Mesothelial cell of epicardium (in vitro differentiated cells): ENCODE results near the gene STXBP3. TPM values are rescaled to one million over a fixed set of nuclear protein-coding genes. Genes with fewer than 3 reads are reported as not detected.

Source experiments
- DNase-seq, 2 experiments: peaks; one replicate each; pipeline ENCODE4 v3.0.0; 2021; ENCODE audit warnings: low spot score in 2 of 2; ENCODE audit not compliant: unreplicated experiment in 2 of 2
- H3K27ac Mint-ChIP-seq: 2 replicates; pipeline ENCODE4 v1.8.0; 2021; ENCODE audit warnings: mixed read lengths
- H3K27me3 Mint-ChIP-seq: 2 replicates; pipeline ENCODE4 v1.8.0; 2021; ENCODE audit warnings: low read depth, mixed read lengths
- H3K36me3 Mint-ChIP-seq: 2 replicates; pipeline ENCODE4 v1.8.0; 2021; ENCODE audit warnings: mixed read lengths
- H3K4me1 Mint-ChIP-seq: 2 replicates; pipeline ENCODE4 v1.8.0; 2021; ENCODE audit warnings: mixed read lengths
- H3K4me3 Mint-ChIP-seq: 2 replicates; pipeline ENCODE4 v1.8.0; 2021; ENCODE audit warnings: mild to moderate bottlenecking, moderate library complexity, mixed read lengths
- H3K9me3 Mint-ChIP-seq: 2 replicates; pipeline ENCODE4 v1.8.0; 2021; ENCODE audit warnings: mixed read lengths
- total RNA-seq: library from RNA; stranded (reverse); gene quantifications from 3 replicates; pipeline ENCODE4 v1.2.1, GENCODE V29; 2021
- TF ChIP-seq, protein P1 (sequence below): fragments of 200-600 bp; sonication (generic); IDR thresholded peaks from one replicate; pipeline ENCODE4 v1.5.0; 2021; ENCODE audit warnings: antibody characterized with exemption; ENCODE audit not compliant: unreplicated experiment

STXBP3 gene
- total RNA-seq, 1 donor from 2014 or later, result 43.1 TPM

DNA sequence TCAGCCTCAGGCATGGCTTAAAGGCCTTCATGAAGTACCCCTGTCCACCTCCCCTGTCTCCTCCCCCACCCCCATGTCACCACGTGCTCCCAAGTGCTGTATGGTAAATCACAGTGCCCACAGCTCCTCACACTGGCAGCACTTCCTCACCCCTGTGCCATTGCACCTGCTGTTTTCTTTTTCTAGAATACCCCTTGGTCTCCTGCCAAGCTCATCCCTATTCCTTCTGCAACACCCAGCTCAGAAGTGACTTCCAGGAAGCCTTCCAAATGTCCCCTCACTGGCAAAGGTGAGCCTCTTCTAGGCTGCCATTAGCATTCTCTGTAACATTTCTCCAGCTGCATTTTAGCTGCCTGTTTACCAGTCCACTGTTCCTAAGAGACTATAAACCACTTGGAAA lies 101.0 kb downstream of the STXBP3 start:
- H3K9me3 Mint-ChIP-seq, result no peaks in the 10 kb centered on the region
- no peaks in the 10 kb centered on the region for H3K36me3 Mint-ChIP-seq
- peaks cover 11% of the 10 kb centered on the region for H3K4me1 Mint-ChIP-seq
- no peak for DNase-seq
- no peak overlapping the region for H3K27ac Mint-ChIP-seq
- peaks cover 7% of the 10 kb centered on the region for H3K27me3 Mint-ChIP-seq
- TF ChIP-seq, protein P1, sequence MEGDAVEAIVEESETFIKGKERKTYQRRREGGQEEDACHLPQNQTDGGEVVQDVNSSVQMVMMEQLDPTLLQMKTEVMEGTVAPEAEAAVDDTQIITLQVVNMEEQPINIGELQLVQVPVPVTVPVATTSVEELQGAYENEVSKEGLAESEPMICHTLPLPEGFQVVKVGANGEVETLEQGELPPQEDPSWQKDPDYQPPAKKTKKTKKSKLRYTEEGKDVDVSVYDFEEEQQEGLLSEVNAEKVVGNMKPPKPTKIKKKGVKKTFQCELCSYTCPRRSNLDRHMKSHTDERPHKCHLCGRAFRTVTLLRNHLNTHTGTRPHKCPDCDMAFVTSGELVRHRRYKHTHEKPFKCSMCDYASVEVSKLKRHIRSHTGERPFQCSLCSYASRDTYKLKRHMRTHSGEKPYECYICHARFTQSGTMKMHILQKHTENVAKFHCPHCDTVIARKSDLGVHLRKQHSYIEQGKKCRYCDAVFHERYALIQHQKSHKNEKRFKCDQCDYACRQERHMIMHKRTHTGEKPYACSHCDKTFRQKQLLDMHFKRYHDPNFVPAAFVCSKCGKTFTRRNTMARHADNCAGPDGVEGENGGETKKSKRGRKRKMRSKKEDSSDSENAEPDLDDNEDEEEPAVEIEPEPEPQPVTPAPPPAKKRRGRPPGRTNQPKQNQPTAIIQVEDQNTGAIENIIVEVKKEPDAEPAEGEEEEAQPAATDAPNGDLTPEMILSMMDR, result no peak
- H3K4me3 Mint-ChIP-seq, result no peak overlapping the region

DNA sequence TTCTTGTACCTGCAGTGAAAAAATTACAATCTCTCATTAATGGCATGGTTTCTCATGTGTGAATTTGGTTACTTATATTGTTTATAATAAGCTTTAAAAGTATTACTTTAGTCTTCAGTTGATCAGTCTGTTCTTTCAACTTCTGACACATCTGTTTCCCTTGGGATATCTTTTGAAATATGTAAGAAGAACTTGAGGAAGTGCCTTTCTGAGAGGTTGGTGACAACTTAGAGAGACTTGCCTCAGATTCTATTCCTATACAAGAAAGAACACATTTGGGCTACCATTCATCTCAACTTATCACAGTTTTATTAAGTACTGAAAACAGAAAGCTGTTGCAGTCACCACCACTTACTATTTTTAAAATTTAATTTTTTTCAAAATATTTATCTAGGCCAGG lies 102.3 kb downstream of the STXBP3 start:
- H3K4me1 Mint-ChIP-seq, result peaks cover 11% of the 10 kb centered on the region
- TF ChIP-seq, protein P1, result no peak
- no peak for DNase-seq
- H3K4me3 Mint-ChIP-seq, result no peak overlapping the region
- H3K27ac Mint-ChIP-seq, result no peak overlapping the region
- no peaks in the 10 kb centered on the region for H3K36me3 Mint-ChIP-seq
- H3K9me3 Mint-ChIP-seq, result no peaks in the 10 kb centered on the region
- peaks cover 8% of the 10 kb centered on the region for H3K27me3 Mint-ChIP-seq

DNA sequence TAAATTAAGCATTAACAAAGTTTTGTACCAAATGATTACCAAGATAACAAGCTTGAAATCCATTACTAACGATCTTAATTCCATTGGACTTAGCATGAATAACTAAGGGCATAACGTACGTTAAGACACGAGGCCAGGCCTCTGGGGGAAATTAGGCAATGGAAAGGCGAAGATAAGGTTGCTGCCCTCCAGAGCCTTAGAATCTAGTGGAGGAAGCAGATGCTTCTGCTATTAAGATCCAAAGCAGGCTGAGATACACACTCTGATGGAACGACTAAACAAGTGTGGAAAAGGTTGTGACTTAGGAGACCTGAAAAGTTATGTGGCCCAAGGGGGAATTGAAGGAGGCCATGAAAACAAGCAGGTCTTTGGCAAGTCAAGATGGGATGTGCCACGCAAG lies 104.5 kb downstream of the STXBP3 start:
- TF ChIP-seq, protein P1, result no peak
- H3K4me1 Mint-ChIP-seq, result peaks cover 7% of the 10 kb centered on the region
- H3K27me3 Mint-ChIP-seq, result peaks cover 10% of the 10 kb centered on the region
- no peaks in the 10 kb centered on the region for H3K9me3 Mint-ChIP-seq
- DNase-seq, result no peak
- H3K4me3 Mint-ChIP-seq, result no peak overlapping the region
- H3K27ac Mint-ChIP-seq, result no peak overlapping the region
- no peaks in the 10 kb centered on the region for H3K36me3 Mint-ChIP-seq

DNA sequence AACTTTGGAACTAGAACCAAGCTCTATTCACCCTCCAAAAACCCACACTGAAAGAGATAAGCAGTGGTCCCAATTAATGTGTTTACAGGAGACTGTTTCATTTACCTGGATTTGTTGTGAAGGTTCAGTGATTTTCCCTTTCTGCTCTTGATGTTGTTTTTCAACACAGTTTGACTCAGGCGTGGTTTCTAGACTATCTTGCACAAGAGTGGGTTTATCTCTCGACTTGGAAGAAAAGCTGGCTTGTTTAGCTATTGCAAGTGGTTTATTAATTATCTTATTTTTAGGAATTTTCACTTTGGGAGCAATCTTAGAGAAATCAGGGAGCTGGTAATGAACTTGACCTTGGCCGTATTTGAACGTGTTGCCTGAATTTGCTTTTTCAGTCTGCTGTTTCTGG lies 105.1 kb downstream of the STXBP3 start:
- H3K4me3 Mint-ChIP-seq, result no peak overlapping the region
- H3K36me3 Mint-ChIP-seq, result no peaks in the 10 kb centered on the region
- no peak overlapping the region for H3K27ac Mint-ChIP-seq
- H3K27me3 Mint-ChIP-seq, result peaks cover 10% of the 10 kb centered on the region
- TF ChIP-seq, protein P1, result no peak
- H3K4me1 Mint-ChIP-seq, result peaks cover under 1% of the 10 kb centered on the region
- no peak for DNase-seq
- H3K9me3 Mint-ChIP-seq, result no peaks in the 10 kb centered on the region

DNA sequence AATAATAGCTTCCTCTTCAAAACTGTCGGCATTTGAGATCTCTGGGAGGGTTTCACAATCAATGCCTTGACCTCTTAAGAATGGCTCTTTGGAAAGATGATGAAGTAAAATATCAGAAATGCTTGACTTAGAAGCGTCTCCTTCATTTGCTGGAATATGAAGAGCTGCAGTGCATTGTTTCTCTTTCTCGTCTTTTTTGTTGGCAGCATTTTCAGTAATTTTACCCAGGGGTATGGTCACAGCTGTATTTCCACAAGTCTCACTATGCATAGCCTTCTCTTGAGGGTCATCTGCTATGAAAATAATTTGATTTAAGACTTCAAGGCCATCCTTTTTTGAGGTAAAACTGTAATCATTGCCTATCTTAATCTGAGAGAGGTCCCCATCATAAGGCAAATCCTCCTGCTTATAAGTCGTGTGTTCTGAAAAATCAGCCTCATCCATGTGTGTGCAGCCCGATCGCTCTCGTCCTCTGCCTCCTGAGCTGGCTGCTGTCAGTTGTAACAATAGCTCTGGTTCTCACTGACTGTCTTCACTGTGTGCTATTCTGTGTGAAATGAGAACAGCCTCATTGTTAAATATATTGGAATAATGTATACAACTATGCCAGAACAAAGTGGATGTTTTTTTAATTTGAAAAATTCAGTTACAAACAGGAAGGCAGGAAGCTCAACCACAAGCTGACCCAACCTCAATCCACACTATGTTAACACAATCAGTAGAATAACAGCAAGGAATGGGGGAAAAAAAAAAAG lies 105.9 kb downstream of the STXBP3 start:
- DNase-seq, result no peak
- Mint-ChIP-seq H3K36me3 (no peaks in the 10 kb centered on the region), H3K4me3 (no peak overlapping the region), H3K4me1 (no peaks in the 10 kb centered on the region), H3K27ac (no peak overlapping the region), H3K27me3 (peaks cover 13% of the 10 kb centered on the region), H3K9me3 (no peaks in the 10 kb centered on the region)
- TF ChIP-seq, protein P1, result no peak
